ENCODE results near the gene GMPR.

Gene GMPR

DNA sequence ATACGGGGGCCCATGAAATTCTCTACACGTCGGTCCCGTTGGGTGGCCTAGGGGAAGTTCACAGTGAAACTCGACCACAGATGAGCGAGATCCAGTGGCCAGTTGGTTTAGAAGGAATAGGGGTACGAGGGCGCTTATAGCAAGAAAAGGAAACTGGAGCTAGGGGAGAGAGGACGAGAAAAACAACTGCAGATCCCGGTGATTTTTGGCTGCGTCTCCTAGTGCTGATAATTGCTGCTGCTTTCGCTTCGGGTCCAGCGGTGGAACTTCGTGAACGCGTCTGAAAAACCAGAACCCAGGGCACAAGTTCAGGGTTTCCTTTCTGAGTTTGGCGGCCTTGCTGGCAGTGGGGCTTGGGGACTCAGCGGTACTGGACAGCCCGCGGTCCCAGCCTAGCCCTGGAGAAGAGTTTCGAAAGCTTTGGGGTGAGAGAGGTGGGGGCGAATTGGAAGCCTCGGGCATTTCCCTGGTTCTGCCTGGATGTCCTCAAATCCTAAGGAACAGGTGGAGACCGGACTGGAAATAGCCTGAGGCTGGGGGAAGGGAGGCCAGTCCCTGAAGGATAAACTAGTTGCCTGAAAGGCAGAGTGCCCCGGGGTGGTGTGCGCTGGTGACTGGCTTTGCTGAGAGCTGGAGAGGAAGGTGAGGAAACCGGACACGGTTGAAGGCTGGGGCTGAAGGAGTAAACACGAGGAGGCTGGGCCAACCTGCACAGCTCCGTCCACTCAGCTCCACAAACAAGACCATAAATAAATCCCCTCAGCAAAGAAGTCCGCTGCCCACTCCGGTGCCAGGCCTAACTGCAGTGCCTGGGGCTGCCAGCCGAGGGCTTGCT lies 793 bp downstream of the GMPR start:
- Histone ChIP-seq H3K79me2 (ENCODE audit: insufficient read depth, low read length) (no peaks in the 10 kb centered on the region), H3K9me2 (replicated peaks; ENCODE audit: low read depth, low read length) (no peaks in the 10 kb centered on the region), H3K9me3 (ENCODE audit: insufficient read depth, low read depth, low read length) (no peaks in the 10 kb centered on the region), H3K36me3 (ENCODE audit: insufficient read depth, low read length) (no peaks in the 10 kb centered on the region), H3K27me3 (ENCODE audit: insufficient read depth, low read length, poor library complexity, severe bottlenecking) (no peaks in the 10 kb centered on the region), H3K4me3 (ENCODE audit: low read length, poor library complexity, severe bottlenecking) (peak overlapping the region; percentile 76), H3F3A (ENCODE audit: low read depth) (peaks cover 6% of the 10 kb centered on the region; the same call in 1 of the 2 replicates), H2AFZ (ENCODE audit: low read length) (peak overlapping the region; percentile 74), H4K20me1 (ENCODE audit: insufficient read depth, low read length, poor library complexity, severe bottlenecking) (no peaks in the 10 kb centered on the region), H3K4me1 (ENCODE audit: insufficient read depth, low read length, poor library complexity, severe bottlenecking) (peaks cover 33% of the 10 kb centered on the region), H3K9ac (ENCODE audit: low read depth, low read length, poor library complexity, severe bottlenecking) (peak overlapping the region; percentile 73), H3K4me2 (ENCODE audit: low read depth, low read length, poor library complexity, severe bottlenecking) (peak overlapping the region; percentile 90)
- TF ChIP-seq EZH2phosphoT487 (IDR thresholded peaks at IDR 0.05; ENCODE audit: borderline replicate concordance), result no peak
- TF ChIP-seq, protein P1, sequence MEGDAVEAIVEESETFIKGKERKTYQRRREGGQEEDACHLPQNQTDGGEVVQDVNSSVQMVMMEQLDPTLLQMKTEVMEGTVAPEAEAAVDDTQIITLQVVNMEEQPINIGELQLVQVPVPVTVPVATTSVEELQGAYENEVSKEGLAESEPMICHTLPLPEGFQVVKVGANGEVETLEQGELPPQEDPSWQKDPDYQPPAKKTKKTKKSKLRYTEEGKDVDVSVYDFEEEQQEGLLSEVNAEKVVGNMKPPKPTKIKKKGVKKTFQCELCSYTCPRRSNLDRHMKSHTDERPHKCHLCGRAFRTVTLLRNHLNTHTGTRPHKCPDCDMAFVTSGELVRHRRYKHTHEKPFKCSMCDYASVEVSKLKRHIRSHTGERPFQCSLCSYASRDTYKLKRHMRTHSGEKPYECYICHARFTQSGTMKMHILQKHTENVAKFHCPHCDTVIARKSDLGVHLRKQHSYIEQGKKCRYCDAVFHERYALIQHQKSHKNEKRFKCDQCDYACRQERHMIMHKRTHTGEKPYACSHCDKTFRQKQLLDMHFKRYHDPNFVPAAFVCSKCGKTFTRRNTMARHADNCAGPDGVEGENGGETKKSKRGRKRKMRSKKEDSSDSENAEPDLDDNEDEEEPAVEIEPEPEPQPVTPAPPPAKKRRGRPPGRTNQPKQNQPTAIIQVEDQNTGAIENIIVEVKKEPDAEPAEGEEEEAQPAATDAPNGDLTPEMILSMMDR (conservative IDR thresholded peaks at IDR 0.05; ENCODE audit: low read length), result peak; percentile 54; the same call in 1 of the 2 replicates

DNA sequence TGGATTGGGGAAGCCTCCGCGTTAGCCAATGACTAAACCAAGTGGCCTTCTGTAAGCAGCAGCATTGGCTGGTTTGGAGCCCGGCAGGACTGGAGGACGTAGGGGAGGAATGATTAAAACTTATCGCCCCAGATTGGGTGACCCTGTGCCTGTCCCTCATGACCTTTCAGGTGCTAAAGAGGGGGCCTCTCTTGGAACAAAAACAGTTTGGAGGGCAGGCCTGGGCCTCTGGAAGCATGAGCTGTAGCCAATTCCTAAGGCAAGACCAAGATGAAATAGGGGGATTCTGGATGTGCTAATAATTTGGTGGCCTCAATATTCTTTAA lies 1.4 kb downstream of the GMPR start:
- Histone ChIP-seq H3K9me2 (replicated peaks; ENCODE audit: low read depth, low read length) (no peaks in the 10 kb centered on the region), H2AFZ (ENCODE audit: low read length) (no peak overlapping the region), H3K36me3 (ENCODE audit: insufficient read depth, low read length) (no peaks in the 10 kb centered on the region), H4K20me1 (ENCODE audit: insufficient read depth, low read length, poor library complexity, severe bottlenecking) (no peaks in the 10 kb centered on the region), H3K4me1 (ENCODE audit: insufficient read depth, low read length, poor library complexity, severe bottlenecking) (peaks cover 33% of the 10 kb centered on the region), H3K79me2 (ENCODE audit: insufficient read depth, low read length) (no peaks in the 10 kb centered on the region), H3K9me3 (ENCODE audit: insufficient read depth, low read depth, low read length) (no peaks in the 10 kb centered on the region), H3K4me2 (ENCODE audit: low read depth, low read length, poor library complexity, severe bottlenecking) (peak overlapping the region; percentile 90), H3K4me3 (ENCODE audit: low read length, poor library complexity, severe bottlenecking) (peak overlapping the region; percentile 76), H3F3A (ENCODE audit: low read depth) (peaks cover 6% of the 10 kb centered on the region; the same call in 1 of the 2 replicates), H3K9ac (ENCODE audit: low read depth, low read length, poor library complexity, severe bottlenecking) (no peak overlapping the region), H3K27me3 (ENCODE audit: insufficient read depth, low read length, poor library complexity, severe bottlenecking) (no peaks in the 10 kb centered on the region)
- TF ChIP-seq, protein P1 (conservative IDR thresholded peaks at IDR 0.05; ENCODE audit: low read length), result no peak; the same call in 1 of the 2 replicates
- TF ChIP-seq EZH2phosphoT487 (IDR thresholded peaks at IDR 0.05; ENCODE audit: borderline replicate concordance), result no peak

DNA sequence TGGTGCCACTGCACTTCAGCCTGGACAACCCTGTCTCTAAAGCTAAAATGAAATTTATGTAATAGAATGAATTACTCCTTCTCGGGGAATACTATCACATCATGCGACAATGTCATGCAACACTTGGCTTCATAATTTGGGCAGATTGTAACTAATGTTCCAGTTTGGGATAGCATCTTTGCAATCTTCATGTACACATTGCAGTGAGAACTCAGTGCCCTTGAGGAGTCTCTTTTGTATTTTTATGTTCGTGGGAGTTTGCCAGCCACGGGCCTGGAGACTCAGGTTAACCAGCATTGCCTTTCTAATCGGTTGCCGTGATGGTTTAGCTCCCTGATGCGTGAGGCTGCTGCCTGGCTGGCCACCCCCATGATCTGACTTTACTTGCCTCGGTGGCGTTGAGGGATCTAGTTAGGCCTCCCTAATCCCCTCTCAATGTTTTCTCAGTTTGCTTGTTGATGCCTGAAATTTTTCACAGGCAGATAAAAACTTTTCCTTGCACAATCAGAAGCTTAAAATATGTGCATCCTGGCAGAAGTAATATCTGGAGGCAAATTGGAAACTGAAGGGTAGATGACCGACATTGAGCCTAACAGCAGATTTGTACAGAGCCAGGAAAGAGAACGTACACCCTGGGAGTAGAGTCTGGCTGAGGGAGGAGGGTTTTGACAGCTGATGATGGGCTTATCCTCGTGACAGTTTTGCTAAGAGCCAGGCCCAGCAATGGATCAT lies 2.4 kb downstream of the GMPR start:
- peaks cover 6% of the 10 kb centered on the region; the same call in 1 of the 2 replicates for H3F3A ChIP-seq (ENCODE audit: low read depth)
- no peak overlapping the region for H2AFZ ChIP-seq (ENCODE audit: low read length)
- no peaks in the 10 kb centered on the region for H3K9me3 ChIP-seq (ENCODE audit: insufficient read depth, low read depth, low read length)
- TF ChIP-seq, protein P1 (conservative IDR thresholded peaks at IDR 0.05; ENCODE audit: low read length), result no peak
- no peak for TF ChIP-seq EZH2phosphoT487 (IDR thresholded peaks at IDR 0.05; ENCODE audit: borderline replicate concordance)
- no peaks in the 10 kb centered on the region for H4K20me1 ChIP-seq (ENCODE audit: insufficient read depth, low read length, poor library complexity, severe bottlenecking)
- peaks cover 30% of the 10 kb centered on the region for H3K4me1 ChIP-seq (ENCODE audit: insufficient read depth, low read length, poor library complexity, severe bottlenecking)
- no peaks in the 10 kb centered on the region for H3K27me3 ChIP-seq (ENCODE audit: insufficient read depth, low read length, poor library complexity, severe bottlenecking)
- no peak overlapping the region for H3K4me2 ChIP-seq (ENCODE audit: low read depth, low read length, poor library complexity, severe bottlenecking)
- no peak overlapping the region for H3K4me3 ChIP-seq (ENCODE audit: low read length, poor library complexity, severe bottlenecking)
- no peaks in the 10 kb centered on the region for H3K79me2 ChIP-seq (ENCODE audit: insufficient read depth, low read length)
- no peak overlapping the region for H3K9ac ChIP-seq (ENCODE audit: low read depth, low read length, poor library complexity, severe bottlenecking)
- H3K9me2 ChIP-seq (replicated peaks; ENCODE audit: low read depth, low read length), result no peaks in the 10 kb centered on the region
- no peaks in the 10 kb centered on the region for H3K36me3 ChIP-seq (ENCODE audit: insufficient read depth, low read length)

Measured in Loucy (cell line).